Fibroblast of the aortic adventitia (primary cell): ENCODE measurements around the gene RLN2. TPM values are rescaled to one million over a fixed set of nuclear protein-coding genes. Genes with fewer than 3 reads are reported as not detected.
"Not testable (repeated sequence)": the region's sequence is repeated elsewhere in the genome, so short reads cannot be mapped to it uniquely, and the experiment has no call there.

Source experiments
- DNase-seq: peaks from one replicate; pipeline ENCODE4 v3.0.0-alpha.2; 2010; ENCODE audit warnings: low read depth
- H3K4me3 ChIP-seq: 2 replicates; pipeline ENCODE4 v1.5.1; 2011; ENCODE audit warnings: low read depth, mild to moderate bottlenecking, control low read depth, low read length, moderate library complexity
- total RNA-seq: library from RNA; depleted of rRNA; stranded (reverse); fragments of >200 nt; gene quantifications from 2 replicates; pipeline ENCODE4 v1.2.3, GENCODE V29; 2012; ENCODE audit warnings: low replicate concordance
- TF ChIP-seq, protein P1 (sequence below): IDR thresholded peaks from 2 replicates; pipeline ENCODE4 v1.5.1; 2011; ENCODE audit warnings: mild to moderate bottlenecking, low read length, control low read depth, inconsistent platforms; ENCODE audit not compliant: insufficient read depth

Gene RLN2, protein sequence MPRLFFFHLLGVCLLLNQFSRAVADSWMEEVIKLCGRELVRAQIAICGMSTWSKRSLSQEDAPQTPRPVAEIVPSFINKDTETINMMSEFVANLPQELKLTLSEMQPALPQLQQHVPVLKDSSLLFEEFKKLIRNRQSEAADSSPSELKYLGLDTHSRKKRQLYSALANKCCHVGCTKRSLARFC
- not detected in 2 replicates for total RNA-seq

- not testable (repeated sequence) for H3K4me3 ChIP-seq, DNase-seq
Observed at GRCh38 chr9:5303840-5304795, at the start of gene RLN2. Gene RLN2 (minus strand): TSS chr9:5304716. CDS start chr9:5304580, 136 bp downstream.

DNA sequence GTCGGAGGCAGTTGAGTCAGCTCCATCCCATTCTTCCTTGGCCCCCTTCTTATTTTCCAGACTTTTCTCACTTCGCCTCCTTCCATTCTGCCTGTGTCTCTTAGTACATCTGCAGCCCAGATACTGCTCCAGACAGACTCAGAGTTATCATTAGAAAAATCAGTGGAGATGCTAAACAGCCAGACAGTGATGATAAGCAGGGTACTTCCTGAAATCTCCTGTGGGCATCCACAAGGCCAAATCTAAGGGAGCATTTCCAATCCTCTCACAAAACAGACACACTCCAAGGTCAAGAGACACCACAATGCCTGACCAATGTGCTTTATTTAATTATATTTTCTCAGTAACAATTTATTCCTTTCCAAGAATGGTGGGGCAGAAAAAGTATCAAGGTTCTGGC is 49.7 kb upstream of the RLN2 start:
- TF ChIP-seq, protein P1, sequence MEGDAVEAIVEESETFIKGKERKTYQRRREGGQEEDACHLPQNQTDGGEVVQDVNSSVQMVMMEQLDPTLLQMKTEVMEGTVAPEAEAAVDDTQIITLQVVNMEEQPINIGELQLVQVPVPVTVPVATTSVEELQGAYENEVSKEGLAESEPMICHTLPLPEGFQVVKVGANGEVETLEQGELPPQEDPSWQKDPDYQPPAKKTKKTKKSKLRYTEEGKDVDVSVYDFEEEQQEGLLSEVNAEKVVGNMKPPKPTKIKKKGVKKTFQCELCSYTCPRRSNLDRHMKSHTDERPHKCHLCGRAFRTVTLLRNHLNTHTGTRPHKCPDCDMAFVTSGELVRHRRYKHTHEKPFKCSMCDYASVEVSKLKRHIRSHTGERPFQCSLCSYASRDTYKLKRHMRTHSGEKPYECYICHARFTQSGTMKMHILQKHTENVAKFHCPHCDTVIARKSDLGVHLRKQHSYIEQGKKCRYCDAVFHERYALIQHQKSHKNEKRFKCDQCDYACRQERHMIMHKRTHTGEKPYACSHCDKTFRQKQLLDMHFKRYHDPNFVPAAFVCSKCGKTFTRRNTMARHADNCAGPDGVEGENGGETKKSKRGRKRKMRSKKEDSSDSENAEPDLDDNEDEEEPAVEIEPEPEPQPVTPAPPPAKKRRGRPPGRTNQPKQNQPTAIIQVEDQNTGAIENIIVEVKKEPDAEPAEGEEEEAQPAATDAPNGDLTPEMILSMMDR = no peak
- no peak overlapping the region for H3K4me3 ChIP-seq
- DNase-seq = no peak

GRCh38 chr9:5352637-5353248 is 48.2 kb upstream of the RLN2 start:
- no peak for DNase-seq
- TF ChIP-seq, protein P1 = no peak
- H3K4me3 ChIP-seq = no peak overlapping the region

- H3K4me3 ChIP-seq, DNase-seq: not testable (repeated sequence)
Observed at GRCh38 chr9:5338992-5339981, 34.8 kb upstream of the RLN2 start, which contains the start of gene RLN1. Gene RLN1 (minus strand): TSS chr9:5339876. CDS start chr9:5339746, 130 bp downstream.

DNA sequence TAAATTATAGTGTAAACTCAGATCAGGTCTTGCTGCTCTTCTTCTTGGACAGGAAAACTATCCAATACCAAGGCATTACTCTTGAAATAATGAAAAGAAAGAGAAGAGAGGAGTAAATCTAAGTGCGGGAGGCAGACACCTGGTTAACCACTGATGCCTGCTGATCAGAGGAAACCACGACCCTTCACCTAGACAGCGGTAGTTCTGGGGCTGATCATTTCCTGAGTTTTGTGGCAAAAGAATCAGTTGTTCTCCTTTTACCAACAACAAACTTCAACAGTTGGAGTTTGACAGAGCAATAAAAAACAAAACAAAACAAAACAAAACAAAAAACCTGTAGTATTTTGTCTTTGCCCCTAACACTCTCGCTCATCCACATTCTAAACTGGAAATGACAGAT is 32.2 kb upstream of the RLN2 start:
- H3K4me3 ChIP-seq = no peak overlapping the region
- DNase-seq = no peak
- TF ChIP-seq, protein P1 = no peak

GRCh38 chr9:5331276-5331675 is 26.8 kb upstream of the RLN2 start:
- DNase-seq, H3K4me3 ChIP-seq: not testable (repeated sequence)

DNA sequence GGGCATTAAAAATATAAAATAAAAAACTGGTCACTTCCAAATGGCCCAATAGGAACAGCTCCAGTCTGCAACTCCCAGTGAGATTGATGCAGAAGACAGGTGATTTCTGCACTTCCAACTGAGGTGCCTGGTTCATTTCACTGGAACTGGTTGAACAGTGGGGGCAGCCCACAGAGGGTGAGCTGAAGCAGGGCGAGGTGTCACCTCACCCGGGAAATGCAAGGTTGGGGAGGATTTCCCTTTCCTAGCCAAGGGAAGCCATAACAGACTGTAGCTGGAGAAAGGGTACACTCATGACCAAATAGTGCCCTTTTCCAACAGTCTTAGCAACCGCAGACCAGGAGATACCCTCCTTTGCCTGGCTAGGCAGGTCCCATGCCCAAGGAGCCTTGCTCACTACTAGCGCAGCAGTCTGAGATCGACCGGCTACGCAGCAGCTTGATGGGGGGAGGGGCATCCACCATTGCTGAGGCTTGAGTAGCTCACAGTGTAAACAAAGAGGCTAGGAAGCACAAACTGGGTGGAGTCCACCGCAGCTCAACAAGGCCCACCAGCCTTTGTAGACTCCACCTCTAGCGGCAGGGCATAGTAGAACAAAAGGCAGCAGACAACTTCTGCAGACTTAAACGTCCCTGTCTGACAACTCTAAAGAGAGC is 22.5 kb upstream of the RLN2 start:
- no peak for DNase-seq
- H3K4me3 ChIP-seq = no peak overlapping the region
- TF ChIP-seq, protein P1 = no peak
